H1 (cell line): ENCODE measurements around the gene NCAPG2. TPM values are rescaled to one million over a fixed set of nuclear protein-coding genes. Genes with fewer than 3 reads are reported as not detected.

ENCODE experiments used
- CBX8 ChIP-seq: fragments of 300-800, 300-1000 bp; sonication (generic); IDR thresholded peaks from 2 replicates; pipeline ENCODE4 v1.7.1; 2016; ENCODE audit warnings: low read depth, low read length, borderline replicate concordance
- JUN ChIP-seq: IDR thresholded peaks from 2 replicates; pipeline ENCODE4 v1.6.1; 2011; ENCODE audit warnings: low read depth, mild to moderate bottlenecking, improper control_type of control experiment, low read length
- KDM4A ChIP-seq: IDR thresholded peaks from one replicate; pipeline ENCODE4 v1.7.1; 2012; ENCODE audit warnings: low read depth, mild to moderate bottlenecking, moderate library complexity, low read length, inconsistent platforms; ENCODE audit not compliant: severe bottlenecking
- MAX ChIP-seq: IDR thresholded peaks from 2 replicates; pipeline ENCODE4 v1.6.1; 2012; ENCODE audit warnings: inconsistent platforms
- SIX5 ChIP-seq: IDR thresholded peaks from 2 replicates; pipeline ENCODE4 v1.6.1; 2011; ENCODE audit warnings: mild to moderate bottlenecking, low read depth, low read length
- SRF ChIP-seq: IDR thresholded peaks from 2 replicates; pipeline ENCODE4 v1.6.1; 2011; ENCODE audit warnings: mild to moderate bottlenecking, low read depth, low read length, moderate library complexity
- SUZ12 ChIP-seq: fragments of 200-600 bp; sonication (generic); IDR thresholded peaks from 2 replicates; pipeline ENCODE4 v1.6.1; 2012; ENCODE audit warnings: mild to moderate bottlenecking, inconsistent platforms, low read length, moderate library complexity, mixed read lengths
- TAF7 ChIP-seq: optimal IDR thresholded peaks from 2 replicates; pipeline ENCODE3; 2011; ENCODE audit warnings: low read depth, mild to moderate bottlenecking, inconsistent platforms, low read length, moderate library complexity, borderline replicate concordance
- polyA plus RNA-seq, 7 experiments: library from polyadenylated mRNA; depleted of rRNA in 3 of 7; stranded (reverse) in 5 of 7; unstranded in 2 of 7; fragments of >200 nt in 5 of 7; fragments of 200-250 nt in 2 of 7; gene quantifications; 1 replicate in 5 of 7; 2 replicates in 1 of 7; 4 replicates in 1 of 7; pipeline versions ENCODE4 v1.2.1 to v1.2.3, GENCODE V29; 2011 to 2013; ENCODE audit warnings: missing spikeins in 2 of 7, mixed read lengths in 2 of 7
- total RNA-seq: library from RNA; stranded (reverse); fragmentation: NEBNext Ultra II Directional; extraction: Animal tissue kit (Norgen Biotek cat#: 25700); gene quantifications from 2 replicates; pipeline ENCODE4 v1.2.1, GENCODE V29; 2021
- TF ChIP-seq, protein P1 (sequence below): IDR thresholded peaks from 2 replicates; pipeline ENCODE4 v1.6.1; 2011; ENCODE audit warnings: low read depth, mild to moderate bottlenecking, low read length; ENCODE audit not compliant: insufficient read depth

Gene NCAPG2
- total and polyA plus RNA-seq, 2 of the 8 experiments (the other 6 are each of a cell fraction or from before 2014, with no cell fraction given), result 49.9 to 119 TPM

GRCh38 chr7:158753900-158754299 lies 49.3 kb upstream of the NCAPG2 start (continued):
- no peak for TF ChIP-seq TAF7
- TF ChIP-seq JUN, result no peak
- no peak for TF ChIP-seq CBX8
- no peak for TF ChIP-seq KDM4A
- TF ChIP-seq SUZ12, result no peak
- no peak for TF ChIP-seq SIX5
- TF ChIP-seq SRF, result no peak
- TF ChIP-seq, protein P1, sequence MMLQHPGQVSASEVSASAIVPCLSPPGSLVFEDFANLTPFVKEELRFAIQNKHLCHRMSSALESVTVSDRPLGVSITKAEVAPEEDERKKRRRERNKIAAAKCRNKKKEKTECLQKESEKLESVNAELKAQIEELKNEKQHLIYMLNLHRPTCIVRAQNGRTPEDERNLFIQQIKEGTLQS, result no peak
- TF ChIP-seq MAX, result no peak
